Skeletal muscle satellite cell (primary cell): ENCODE results near the gene FBXO34. TPM values are rescaled to one million over a fixed set of nuclear protein-coding genes. Genes with fewer than 3 reads are reported as not detected.

Source experiments
- H3K27me3 ChIP-seq: 2 replicates; pipeline ENCODE4 v1.7.0; 2013; ENCODE audit warnings: low read length; ENCODE audit not compliant: control insufficient read depth, insufficient read depth
- H3K36me3 ChIP-seq: 2 replicates; pipeline ENCODE4 v1.7.0; 2013; ENCODE audit warnings: mild to moderate bottlenecking, control low read depth, low read length; ENCODE audit not compliant: insufficient read depth
- H3K4me1 ChIP-seq: 2 replicates; pipeline ENCODE4 v1.7.0; 2013; ENCODE audit warnings: low read length; ENCODE audit not compliant: control insufficient read depth, insufficient read depth
- H3K4me2 ChIP-seq: 2 replicates; pipeline ENCODE4 v1.7.0; 2013; ENCODE audit warnings: mild to moderate bottlenecking, low read length
- H3K4me3 ChIP-seq: 2 replicates; pipeline ENCODE4 v1.7.0; 2013; ENCODE audit warnings: low read length
- H3K9ac ChIP-seq: 2 replicates; pipeline ENCODE4 v1.7.0; 2013; ENCODE audit warnings: mild to moderate bottlenecking, low read depth, low read length, moderate library complexity
- H3K9me3 ChIP-seq: replicated peaks from 2 replicates; pipeline ENCODE4 v1.7.0; 2013; ENCODE audit warnings: mild to moderate bottlenecking, control low read depth, low read length
- total RNA-seq: library from RNA; depleted of rRNA; stranded (reverse); fragments of >200 nt; gene quantifications from 2 replicates; pipeline ENCODE4 v1.2.3, GENCODE V29; 2012; rRNA removed

The FBXO34 gene, protein sequence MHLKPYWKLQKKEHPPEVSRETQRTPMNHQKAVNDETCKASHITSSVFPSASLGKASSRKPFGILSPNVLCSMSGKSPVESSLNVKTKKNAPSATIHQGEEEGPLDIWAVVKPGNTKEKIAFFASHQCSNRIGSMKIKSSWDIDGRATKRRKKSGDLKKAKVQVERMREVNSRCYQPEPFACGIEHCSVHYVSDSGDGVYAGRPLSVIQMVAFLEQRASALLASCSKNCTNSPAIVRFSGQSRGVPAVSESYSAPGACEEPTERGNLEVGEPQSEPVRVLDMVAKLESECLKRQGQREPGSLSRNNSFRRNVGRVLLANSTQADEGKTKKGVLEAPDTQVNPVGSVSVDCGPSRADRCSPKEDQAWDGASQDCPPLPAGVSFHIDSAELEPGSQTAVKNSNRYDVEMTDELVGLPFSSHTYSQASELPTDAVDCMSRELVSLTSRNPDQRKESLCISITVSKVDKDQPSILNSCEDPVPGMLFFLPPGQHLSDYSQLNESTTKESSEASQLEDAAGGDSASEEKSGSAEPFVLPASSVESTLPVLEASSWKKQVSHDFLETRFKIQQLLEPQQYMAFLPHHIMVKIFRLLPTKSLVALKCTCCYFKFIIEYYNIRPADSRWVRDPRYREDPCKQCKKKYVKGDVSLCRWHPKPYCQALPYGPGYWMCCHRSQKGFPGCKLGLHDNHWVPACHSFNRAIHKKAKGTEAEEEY
- total RNA-seq = 12.2 and 13.9 TPM in 2 replicates

DNA sequence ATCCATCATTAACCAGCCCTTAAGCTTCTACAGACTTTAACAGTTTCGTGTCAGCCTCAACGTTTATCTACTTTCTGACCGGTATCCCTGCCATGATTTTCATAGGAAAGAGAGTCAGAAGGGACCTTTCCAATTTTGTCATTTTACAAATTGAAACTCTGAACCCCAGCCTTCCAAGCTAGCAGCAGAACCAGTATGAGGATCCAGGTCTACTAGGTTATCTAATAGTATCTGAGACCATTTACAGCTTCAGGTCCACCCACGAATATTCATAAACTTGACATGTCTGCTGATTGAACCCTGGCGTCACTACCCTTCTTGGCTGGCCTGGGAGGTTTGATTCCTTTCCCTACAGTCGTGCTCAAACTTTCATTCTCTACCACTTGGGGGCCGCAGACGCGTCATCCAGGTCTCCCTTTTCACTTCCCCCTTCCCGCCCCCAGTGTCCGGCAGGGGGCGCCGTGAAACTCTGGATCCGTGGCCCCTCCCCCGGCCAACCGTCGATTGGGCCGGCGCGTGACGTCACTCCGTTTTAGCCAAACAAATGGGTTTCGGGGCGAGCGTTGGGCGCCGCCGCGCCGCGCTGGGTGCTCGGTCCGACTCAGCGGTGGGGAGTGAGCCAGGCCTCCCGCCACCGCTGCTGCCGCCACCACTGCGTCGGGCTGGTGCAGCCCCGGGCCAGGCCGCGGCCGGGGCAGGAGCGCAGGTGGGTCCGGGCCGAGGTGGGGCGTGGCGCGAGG is at the start of gene FBXO34:
Gene FBXO34 (plus strand): TSS at position 590 of the 740 bp plus-strand sequence. CDS start 78,970 bp downstream, outside the sequence.
- Histone ChIP-seq H3K9me3 (no peaks in the 10 kb centered on the region), H3K4me1 (peaks cover 38% of the 10 kb centered on the region), H3K9ac (peak within 1 kb of the TSS; percentile 86), H3K36me3 (no peaks in the 10 kb centered on the region), H3K4me2 (peak within 1 kb of the TSS; percentile 85), H3K4me3 (peak within 1 kb of the TSS; percentile 93), H3K27me3 (no peaks in the 10 kb centered on the region)

GRCh38 chr14:55221968-55222367 is 49.3 kb upstream of the FBXO34 start:
- Histone ChIP-seq H3K4me3 (no peak overlapping the region), H3K4me1 (peaks cover 6% of the 10 kb centered on the region), H3K4me2 (no peak overlapping the region), H3K27me3 (no peaks in the 10 kb centered on the region), H3K9ac (no peak overlapping the region), H3K36me3 (no peaks in the 10 kb centered on the region), H3K9me3 (no peaks in the 10 kb centered on the region)

DNA sequence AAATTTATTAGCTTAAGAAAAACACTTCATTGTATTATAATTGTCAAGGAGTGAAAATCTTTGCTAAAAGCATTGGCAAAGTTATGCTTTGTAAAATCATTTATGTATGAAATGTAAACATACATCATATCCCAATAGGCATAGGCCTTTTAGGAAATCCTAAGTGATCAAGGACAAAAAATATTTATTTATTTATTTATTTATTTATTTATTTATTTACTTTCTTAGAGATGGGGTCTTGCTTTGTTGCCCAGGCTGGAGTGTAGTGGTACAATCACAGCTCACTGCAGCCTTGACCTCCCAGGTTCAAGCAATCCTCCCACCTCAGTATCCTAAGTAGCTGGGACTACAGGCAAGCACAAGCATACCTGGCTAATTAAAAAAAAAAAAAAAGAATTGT is 47.9 kb upstream of the FBXO34 start:
- no peaks in the 10 kb centered on the region for H3K9me3 ChIP-seq
- no peaks in the 10 kb centered on the region for H3K36me3 ChIP-seq
- H3K4me3 ChIP-seq = no peak overlapping the region
- H3K4me2 ChIP-seq = no peak overlapping the region
- no peaks in the 10 kb centered on the region for H3K27me3 ChIP-seq
- H3K9ac ChIP-seq = no peak overlapping the region
- peaks cover 6% of the 10 kb centered on the region for H3K4me1 ChIP-seq

DNA sequence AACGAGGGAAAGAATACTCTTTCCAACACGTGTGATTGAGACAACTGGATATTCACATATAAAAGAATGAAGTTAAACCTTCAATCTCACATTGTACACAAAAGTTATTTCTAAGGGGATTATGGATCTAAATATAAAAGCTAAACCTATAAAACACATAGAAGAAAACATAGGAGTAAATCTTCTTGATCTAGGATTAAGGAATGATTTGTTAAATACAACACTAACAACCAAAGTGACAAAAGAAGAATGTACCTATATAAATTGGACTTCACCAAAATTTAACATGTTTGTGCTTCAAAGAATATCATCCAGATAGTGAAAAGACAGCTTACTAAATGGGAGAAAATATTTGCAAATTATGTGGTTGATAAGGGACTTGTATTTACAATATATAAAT is 43.0 kb upstream of the FBXO34 start:
- Histone ChIP-seq H3K9me3 (no peaks in the 10 kb centered on the region), H3K4me3 (no peak overlapping the region), H3K4me2 (no peak overlapping the region), H3K36me3 (no peaks in the 10 kb centered on the region), H3K27me3 (peaks cover 27% of the 10 kb centered on the region), H3K9ac (no peak overlapping the region), H3K4me1 (no peaks in the 10 kb centered on the region)

- no peak overlapping the region for H3K4me2 ChIP-seq
- H3K36me3 ChIP-seq = no peaks in the 10 kb centered on the region
- H3K27me3 ChIP-seq = peaks cover 41% of the 10 kb centered on the region
- H3K4me3 ChIP-seq = no peak overlapping the region
- H3K9ac ChIP-seq = no peak overlapping the region
- no peaks in the 10 kb centered on the region for H3K9me3 ChIP-seq
- H3K4me1 ChIP-seq = no peaks in the 10 kb centered on the region
Measured at GRCh38 chr14:55233591-55233990, 37.6 kb upstream of the FBXO34 start.

DNA sequence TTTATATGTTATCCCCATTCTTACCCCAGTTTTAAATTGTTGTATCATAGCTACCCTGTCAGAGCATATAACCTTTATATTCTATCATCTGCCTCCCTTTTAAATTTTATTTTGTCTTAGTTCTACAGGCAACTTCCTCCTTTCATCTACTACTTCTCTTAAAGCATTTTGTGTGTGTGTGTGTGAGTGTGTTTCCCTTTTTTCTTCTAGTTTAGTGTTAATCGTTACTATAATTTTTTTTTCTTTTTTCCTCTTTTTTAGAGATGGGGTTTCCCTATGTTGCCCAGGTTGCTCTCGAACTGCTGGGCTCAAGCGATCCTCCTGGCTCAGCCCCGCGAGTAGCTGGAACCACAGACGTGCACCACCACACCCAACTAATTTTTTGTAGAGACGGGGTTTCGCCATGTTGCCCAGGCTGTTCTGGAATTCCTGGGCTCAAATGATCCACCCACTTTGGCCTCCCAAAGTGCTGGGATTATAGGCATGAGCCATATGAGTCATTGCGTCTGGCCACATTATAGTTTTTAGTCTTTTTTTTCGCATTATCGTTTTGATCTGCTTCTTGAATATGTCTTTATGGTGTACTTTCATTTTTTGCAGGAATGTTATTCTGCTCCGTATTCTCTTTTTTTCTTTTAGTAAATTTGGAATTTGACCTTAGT is 33.1 kb upstream of the FBXO34 start:
- Histone ChIP-seq H3K36me3 (no peaks in the 10 kb centered on the region), H3K9ac (no peak overlapping the region), H3K27me3 (peaks cover 31% of the 10 kb centered on the region), H3K4me1 (no peaks in the 10 kb centered on the region), H3K4me2 (no peak overlapping the region), H3K9me3 (no peaks in the 10 kb centered on the region), H3K4me3 (no peak overlapping the region)

DNA sequence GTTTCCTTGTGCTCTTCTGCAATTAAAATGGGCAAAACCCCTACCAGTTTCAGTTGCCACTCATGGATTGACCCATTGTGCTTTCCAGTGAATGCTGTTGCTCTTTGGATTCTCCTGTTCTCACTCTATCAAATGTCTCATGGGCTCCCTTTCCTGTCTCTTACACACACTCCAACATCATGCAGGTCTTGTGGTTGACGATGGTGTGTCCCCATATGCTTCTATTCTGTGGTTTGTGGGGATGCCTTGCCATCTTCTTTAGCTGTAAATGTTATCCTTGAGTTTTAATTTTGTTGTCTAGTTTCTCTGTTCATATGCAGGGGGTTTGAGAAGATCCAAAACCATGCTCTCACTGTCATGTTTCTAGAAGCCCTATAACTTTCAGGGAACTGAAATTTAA is 31.9 kb upstream of the FBXO34 start:
- Histone ChIP-seq H3K4me1 (no peaks in the 10 kb centered on the region), H3K9ac (no peak overlapping the region), H3K4me2 (no peak overlapping the region)

GRCh38 chr14:55240526-55241178 is 30.6 kb upstream of the FBXO34 start:
- Histone ChIP-seq H3K36me3 (no peaks in the 10 kb centered on the region), H3K9me3 (no peaks in the 10 kb centered on the region), H3K4me3 (no peak overlapping the region), H3K4me1 (no peaks in the 10 kb centered on the region), H3K9ac (no peak overlapping the region), H3K27me3 (peaks cover 34% of the 10 kb centered on the region), H3K4me2 (no peak overlapping the region)

More for the DNA sequence above, 31.9 kb upstream of the FBXO34 start:
- peaks cover 30% of the 10 kb centered on the region for H3K27me3 ChIP-seq
- H3K4me3 ChIP-seq = no peak overlapping the region
- no peaks in the 10 kb centered on the region for H3K9me3 ChIP-seq
- H3K36me3 ChIP-seq = no peaks in the 10 kb centered on the region

DNA sequence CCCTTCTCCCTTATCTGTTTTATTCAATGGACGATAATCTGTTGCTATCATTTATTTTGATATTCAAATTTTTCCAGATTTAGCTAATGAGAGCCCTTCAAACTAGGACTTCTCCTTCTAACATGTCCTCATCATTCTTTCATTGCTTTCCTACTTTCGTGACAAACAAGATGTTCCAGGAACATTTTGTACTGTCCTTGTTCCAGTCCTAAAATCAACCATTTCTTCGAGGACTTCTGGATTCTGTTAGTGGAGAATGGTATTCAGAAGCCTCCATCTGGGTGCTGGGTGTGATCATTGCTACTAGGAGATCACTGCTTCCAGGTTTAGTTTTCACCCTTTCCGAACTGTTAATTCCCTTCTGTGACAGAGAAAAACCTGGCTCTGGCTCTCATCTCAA is 29.5 kb upstream of the FBXO34 start:
- Histone ChIP-seq H3K9me3 (no peaks in the 10 kb centered on the region), H3K4me3 (no peak overlapping the region), H3K4me2 (no peak overlapping the region), H3K36me3 (no peaks in the 10 kb centered on the region), H3K4me1 (no peaks in the 10 kb centered on the region), H3K27me3 (peaks cover 34% of the 10 kb centered on the region), H3K9ac (no peak overlapping the region)

DNA sequence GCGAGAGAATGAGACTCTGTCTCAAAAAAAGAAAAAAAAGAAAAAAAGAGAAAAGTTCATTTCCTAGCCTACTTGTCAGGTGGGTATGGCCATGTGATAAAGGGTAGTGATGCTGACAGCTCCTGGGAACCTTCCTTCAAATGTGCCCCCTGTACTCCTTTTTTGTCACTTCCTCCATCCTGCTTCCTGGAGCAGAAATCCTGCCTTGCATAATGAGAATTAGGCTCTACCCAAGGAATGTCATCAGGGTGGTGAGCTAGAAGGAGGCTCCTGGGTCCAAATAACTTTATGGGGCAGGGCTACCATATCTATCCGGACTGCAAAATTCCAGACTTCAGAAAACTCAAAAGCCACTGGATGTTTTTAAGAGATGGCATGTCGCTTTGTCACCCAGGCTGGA is 27.8 kb upstream of the FBXO34 start:
- Histone ChIP-seq H3K4me3 (no peak overlapping the region), H3K9me3 (no peaks in the 10 kb centered on the region), H3K27me3 (peaks cover 50% of the 10 kb centered on the region), H3K4me2 (no peak overlapping the region), H3K9ac (no peak overlapping the region), H3K4me1 (no peaks in the 10 kb centered on the region), H3K36me3 (no peaks in the 10 kb centered on the region)
